ENCODE measurements around the gene SLA2.
"Not testable (repeated sequence)": the region's sequence is repeated elsewhere in the genome, so short reads cannot be mapped to it uniquely, and the experiment has no call there.

Gene SLA2, protein sequence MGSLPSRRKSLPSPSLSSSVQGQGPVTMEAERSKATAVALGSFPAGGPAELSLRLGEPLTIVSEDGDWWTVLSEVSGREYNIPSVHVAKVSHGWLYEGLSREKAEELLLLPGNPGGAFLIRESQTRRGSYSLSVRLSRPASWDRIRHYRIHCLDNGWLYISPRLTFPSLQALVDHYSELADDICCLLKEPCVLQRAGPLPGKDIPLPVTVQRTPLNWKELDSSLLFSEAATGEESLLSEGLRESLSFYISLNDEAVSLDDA

GRCh38 chr20:36645998-36646397, at the start of gene SLA2:
Gene SLA2, minus strand, starts transcription at chr20:36646196. Its CDS starts 4,861 bp downstream, at chr20:36641335.
- DNase-seq = peak; percentile 80

GRCh38 chr20:36695467-36695866, 49.5 kb upstream of the SLA2 start:
- not testable (repeated sequence) for DNase-seq

DNA sequence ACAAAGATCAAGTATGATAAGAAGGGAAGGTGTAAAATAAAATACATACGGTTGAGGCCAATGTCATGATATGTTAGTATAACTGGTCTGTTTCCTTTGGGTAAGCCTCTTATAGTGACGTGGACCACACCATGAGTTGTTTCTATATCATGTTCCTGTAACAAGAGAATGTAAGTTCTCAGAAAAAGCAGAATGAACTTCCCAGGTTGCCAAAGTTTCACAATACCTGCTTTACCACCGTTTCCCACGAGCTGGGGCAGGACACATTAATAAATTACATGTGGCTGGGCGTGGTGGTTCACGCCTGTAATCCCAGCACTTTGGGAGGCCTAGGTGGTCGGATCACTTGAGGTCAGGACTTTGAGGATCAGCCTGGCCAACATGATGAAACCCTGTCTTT, 42.6 kb upstream of the SLA2 start:
- DNase-seq = no peak

- no peak for DNase-seq
Observed at GRCh38 chr20:36687850-36688249, 41.9 kb upstream of the SLA2 start.

GRCh38 chr20:36686944-36687343, 40.9 kb upstream of the SLA2 start:
- no peak for DNase-seq

GRCh38 chr20:36686504-36686903, 40.5 kb upstream of the SLA2 start:
- no peak for DNase-seq

- DNase-seq = peak; percentile 25
Observed at GRCh38 chr20:36684747-36685146, 38.8 kb upstream of the SLA2 start.

DNA sequence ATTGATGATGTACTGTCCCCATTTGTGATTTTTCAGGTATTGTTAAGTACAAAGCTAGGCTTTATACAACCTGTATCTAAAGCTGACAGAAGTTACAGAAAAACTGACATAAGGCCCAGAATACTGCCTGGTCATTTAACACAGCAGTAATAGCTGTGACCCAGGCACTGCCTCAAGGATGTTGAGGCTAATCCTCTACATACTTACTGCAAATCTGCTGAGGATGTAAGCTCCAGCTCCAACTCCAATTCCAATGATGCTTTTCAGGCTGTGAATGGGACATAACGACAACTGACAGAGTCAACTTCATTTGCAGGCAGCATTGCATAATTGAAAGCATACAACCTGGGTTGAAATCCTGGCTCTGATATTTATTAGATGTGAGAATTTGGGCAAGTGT, 36.3 kb upstream of the SLA2 start:
- DNase-seq = no peak

- no peak for DNase-seq
Observed at GRCh38 chr20:36677422-36677771, 31.4 kb upstream of the SLA2 start.

DNA sequence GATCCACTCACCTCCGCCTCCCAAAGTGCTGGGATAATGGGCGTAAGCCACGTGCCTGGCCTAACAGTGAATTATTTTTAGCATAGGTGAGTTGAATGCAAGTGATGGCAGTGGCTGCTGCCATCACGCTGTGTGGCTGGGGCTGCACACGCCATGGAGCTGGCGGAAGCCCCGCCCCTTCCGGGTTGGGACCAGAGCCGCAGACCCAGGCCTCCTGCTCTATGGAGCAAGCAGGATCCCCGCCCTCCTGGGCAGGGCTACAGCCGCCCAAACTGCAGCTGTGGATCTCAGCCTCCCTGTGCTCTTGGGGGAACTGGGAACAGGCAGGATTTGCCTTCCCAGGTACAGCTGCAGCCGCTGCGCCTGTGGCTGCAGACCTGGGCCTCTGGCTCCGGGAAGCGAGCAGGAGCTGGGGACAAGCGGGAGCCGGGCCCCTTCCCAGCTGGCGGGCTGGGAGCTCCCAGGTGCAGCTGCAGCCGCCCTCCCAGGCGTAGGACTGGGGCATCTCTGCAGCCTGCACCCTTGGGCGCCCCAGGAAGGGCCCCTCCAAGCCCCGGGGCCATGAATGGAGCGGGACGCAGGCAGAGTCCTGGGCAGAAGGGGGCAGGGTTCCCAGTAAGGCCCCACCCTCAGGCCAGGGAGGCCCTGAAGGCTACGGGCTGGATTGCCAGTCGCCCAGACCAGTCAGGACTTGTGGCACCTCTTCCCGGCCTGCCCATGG, 30.9 kb upstream of the SLA2 start:
- peak; percentile 33 for DNase-seq

- not testable (repeated sequence) for DNase-seq
Observed at GRCh38 chr20:36675545-36675944, 29.5 kb upstream of the SLA2 start.

GRCh38 chr20:36672991-36673390, 27.0 kb upstream of the SLA2 start:
- no peak for DNase-seq

- no peak for DNase-seq
Observed at GRCh38 chr20:36670665-36671357, 24.8 kb upstream of the SLA2 start.

- peak; percentile 60 for DNase-seq
Observed at GRCh38 chr20:36666181-36666740, 20.3 kb upstream of the SLA2 start.

DNA sequence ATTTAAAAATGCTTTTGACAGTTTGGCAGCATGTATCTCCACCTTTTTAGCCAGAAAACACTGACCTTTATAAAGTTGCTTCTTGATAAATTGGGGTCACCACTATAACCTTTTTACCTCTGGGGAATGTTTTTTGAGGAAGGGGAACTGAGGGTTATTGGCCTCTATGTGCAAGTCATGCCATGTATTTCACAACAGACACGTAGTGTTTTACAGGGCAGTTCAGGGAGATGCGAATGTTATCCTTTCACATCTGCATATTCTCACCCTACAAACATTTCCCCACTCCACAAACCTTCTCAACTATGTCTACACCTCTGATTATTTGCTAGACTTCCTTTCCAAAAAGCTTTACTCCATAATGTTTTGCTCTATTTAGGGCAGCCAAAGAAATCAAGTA, 17.0 kb upstream of the SLA2 start:
- DNase-seq = peak; percentile 25

GRCh38 chr20:36658300-36658699, 12.3 kb upstream of the SLA2 start:
- peak; percentile 53 for DNase-seq

DNA sequence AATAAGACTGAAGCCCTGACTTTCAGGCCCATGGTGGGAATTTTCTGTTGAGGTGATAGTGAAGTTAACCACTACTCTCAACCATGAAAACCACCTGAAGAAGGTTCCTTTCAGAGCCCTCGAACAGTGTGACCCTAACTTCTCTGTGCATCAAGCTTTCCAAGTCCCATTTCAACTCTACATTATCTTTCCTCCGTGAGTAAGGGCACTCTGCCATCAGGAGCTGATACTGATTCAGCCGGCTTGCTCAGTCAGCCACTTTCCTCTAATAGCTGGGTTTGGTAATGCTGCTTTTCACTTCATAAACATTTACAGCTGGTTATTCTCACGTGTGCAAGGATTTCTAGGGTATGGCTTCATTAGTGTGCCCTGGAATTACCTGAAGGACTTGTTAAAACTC, 10.7 kb upstream of the SLA2 start:
- DNase-seq = no peak

GRCh38 chr20:36655004-36655403, 9.0 kb upstream of the SLA2 start:
- no peak for DNase-seq

GRCh38 chr20:36654506-36654905, 8.5 kb upstream of the SLA2 start:
- DNase-seq = no peak

GRCh38 chr20:36653456-36653855, 7.5 kb upstream of the SLA2 start:
- no peak for DNase-seq

- no peak for DNase-seq
Observed at GRCh38 chr20:36647196-36648121, 1.5 kb upstream of the SLA2 start.

- no peak for DNase-seq
Observed at GRCh38 chr20:36646678-36647077, 682 bp upstream of the SLA2 start.

- DNase-seq = no peak
Observed at GRCh38 chr20:36645353-36645752, 643 bp downstream of the SLA2 start.
